ENCODE data around the gene IGF2BP3.

IGF2BP3 gene

GRCh38 chr7:23275912-23276311 lies 194.4 kb downstream of the IGF2BP3 start:
- in situ Hi-C loops (cut with MboI; ENCODE audit: low sequenced_read_pairs), result loop anchor here (10.0 kb wide), 1 partner anchor 179 kb away; no protein-coding TSS in a partner anchor

DNA sequence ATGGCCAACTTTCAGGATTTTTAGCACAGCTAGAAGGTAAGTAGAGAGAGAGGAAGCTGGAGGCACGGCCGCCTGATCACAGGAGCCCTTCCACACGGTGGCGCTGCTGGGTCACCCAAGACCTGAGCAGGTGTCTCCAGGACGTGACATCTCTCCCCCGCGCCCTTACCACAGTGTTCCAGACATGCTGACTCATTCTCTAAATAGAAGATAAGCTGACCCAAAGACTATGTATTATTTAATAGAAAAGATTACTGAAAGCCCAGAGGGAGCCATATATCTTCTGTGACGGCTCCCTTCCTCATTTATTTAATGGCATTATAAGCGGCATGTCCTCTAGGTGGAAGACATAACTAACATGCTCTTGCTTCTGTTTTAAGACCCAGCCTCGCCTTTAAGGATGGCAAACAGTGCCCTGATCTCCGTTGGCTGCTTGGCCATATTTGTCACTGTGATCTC lies 197.1 kb downstream of the IGF2BP3 start:
- in situ Hi-C loops (cut with MboI; ENCODE audit: low sequenced_read_pairs), result loop anchor here (10.0 to 25.0 kb wide), 2 partner anchors 182 to 439 kb away; partner anchors contain the start of gene STK31

DNA sequence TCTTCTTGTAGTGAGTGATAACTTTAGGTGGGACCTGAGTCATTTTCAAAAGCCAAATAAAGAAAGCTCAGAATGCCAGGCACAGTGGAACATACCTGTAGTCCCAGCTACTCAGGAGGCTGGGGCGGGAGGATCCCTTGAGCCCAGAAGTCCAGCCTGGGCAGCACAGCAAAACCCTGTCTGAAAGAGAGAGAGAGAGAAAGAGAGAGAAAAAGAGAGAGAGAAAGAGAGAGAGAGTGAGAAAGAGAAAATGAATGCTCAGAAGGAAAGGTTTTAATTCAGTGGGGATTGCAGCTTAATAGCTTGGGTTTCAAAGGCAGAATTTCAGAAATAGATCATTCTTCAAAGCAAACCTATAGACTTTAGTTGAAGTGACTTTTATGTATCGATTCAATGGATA lies 198.0 kb downstream of the IGF2BP3 start:
- in situ Hi-C loops (cut with MboI; ENCODE audit: low sequenced_read_pairs), result loop anchor here (10.0 to 25.0 kb wide), 2 partner anchors 183 to 440 kb away; partner anchors contain the start of gene STK31

GRCh38 chr7:23268746-23269145 lies 201.5 kb downstream of the IGF2BP3 start:
- in situ Hi-C loops (cut with MboI; ENCODE audit: low sequenced_read_pairs), result loop anchor here (25.0 kb wide), 1 partner anchor 444 kb away; the partner anchor contains the start of gene STK31

DNA sequence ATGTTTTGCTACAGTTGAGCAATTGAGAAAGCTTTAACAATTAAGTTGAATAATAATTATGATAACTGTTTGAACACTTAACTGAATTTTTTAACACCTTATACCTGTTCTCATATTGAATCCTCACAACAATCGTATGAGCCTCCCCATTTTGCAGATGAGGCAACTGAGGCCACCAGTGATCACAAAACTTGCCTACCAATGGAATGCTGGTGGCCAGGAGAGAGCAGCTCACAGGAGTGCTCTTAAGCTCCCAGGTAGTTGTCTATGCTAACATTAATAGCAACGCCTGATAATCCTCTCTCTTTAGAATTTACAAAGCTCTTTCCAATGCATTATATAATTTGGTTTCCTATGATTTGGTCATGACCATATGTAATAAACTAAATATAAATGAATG lies 202.1 kb downstream of the IGF2BP3 start:
- in situ Hi-C loops (cut with MboI; ENCODE audit: low sequenced_read_pairs), result loop anchor here (25.0 kb wide), 1 partner anchor 444 kb away; the partner anchor contains the start of gene STK31

- in situ Hi-C loops (cut with MboI; ENCODE audit: low sequenced_read_pairs), result loop anchor here (25.0 kb wide), 1 partner anchor 445 kb away; the partner anchor contains the start of gene STK31
Observed at GRCh38 chr7:23267357-23267756, 202.9 kb downstream of the IGF2BP3 start.

DNA sequence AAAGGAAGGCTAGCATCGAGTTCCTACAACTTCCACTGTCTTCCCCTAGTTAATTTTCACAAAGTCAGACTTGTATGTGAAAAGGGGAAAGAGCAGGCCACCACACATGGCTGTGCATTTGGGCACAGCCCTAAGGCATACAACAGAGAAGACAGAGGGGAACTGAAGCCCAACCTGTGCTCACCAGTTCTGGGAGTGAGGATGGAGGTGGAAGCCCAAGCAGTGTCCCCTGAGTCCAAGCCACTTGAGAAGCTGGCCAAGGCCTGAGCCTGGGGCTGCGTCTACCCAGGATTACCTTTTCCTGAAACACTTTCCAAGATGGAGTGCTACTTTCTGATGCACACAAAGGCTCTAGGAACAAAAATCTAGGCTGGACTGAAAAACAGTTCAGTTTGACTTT lies 203.4 kb downstream of the IGF2BP3 start:
- in situ Hi-C loops (cut with MboI; ENCODE audit: low sequenced_read_pairs), result loop anchor here (25.0 kb wide), 1 partner anchor 445 kb away; the partner anchor contains the start of gene STK31

GRCh38 chr7:23264916-23265458 lies 205.3 kb downstream of the IGF2BP3 start:
- in situ Hi-C loops (cut with MboI; ENCODE audit: low sequenced_read_pairs), result loop anchor here (25.0 kb wide), 1 partner anchor 447 kb away; the partner anchor contains the start of gene STK31

- in situ Hi-C loops (cut with MboI; ENCODE audit: low sequenced_read_pairs), result loop anchor here (25.0 kb wide), 1 partner anchor 450 kb away; the partner anchor contains the start of gene STK31
Observed at GRCh38 chr7:23261843-23262452, 208.3 kb downstream of the IGF2BP3 start.

GRCh38 chr7:23260371-23260770 lies 209.9 kb downstream of the IGF2BP3 start:
- in situ Hi-C loops (cut with MboI; ENCODE audit: low sequenced_read_pairs), result loop anchor here (25.0 kb wide), 1 partner anchor 452 kb away; the partner anchor contains the start of gene STK31

Data from HL-60/S4 (cell line).